Heart left ventricle (tissue), 13 donors: Measurements from ENCODE around the gene PARN.
"Not testable (repeated sequence)": the region's sequence is repeated elsewhere in the genome, so short reads cannot be mapped to it uniquely, and the experiment has no call there.

Source experiments
- POLR2A ChIP-seq, 2 donors: fragments of 450-650 bp; IDR thresholded peaks; one replicate each; pipeline ENCODE4 v1.6.1; 2017; ENCODE audit warnings: antibody characterized with exemption in 2 of 2, mild to moderate bottlenecking in 2 of 2, moderate library complexity in 2 of 2
- TF ChIP-seq, protein P1 (sequence below), 12 donors: fragments of 200-600 bp; sonication (generic) in 4 of 12; IDR thresholded peaks; one replicate each; pipeline versions ENCODE4 v1.5.0 to v1.8.0; 2018 to 2022; ENCODE audit warnings: antibody characterized with exemption in 12 of 12, mild to moderate bottlenecking in 5 of 12
- donor health status: ischemic (EF 13 %, LVEDD 7.1; RV severe dilation, severe dysfunction).
- donor health status: DM: no; HTN: yes; CAD: no.
- donor health status: DM: no; HTN: no; CAD: no.
- donor health status: ischemic (EF 25% LVEDD 6.9; RV normal size, moderate dysfunction).
- donor health status: ischemic (EF 25% LVEDD 5.7; RV mildly dilated, moderate dysfunction).
- donor health status: ischemic (EF 35%, LVEDD 5.7; RV mildly dilated, moderate dysfunction).
- donor health status: nonischemic (EF 11% LVEDD 7.7; RV severe dilation, severe dysfunction).
- donor health status: DM: yes; HTN: yes; CAD: no.
- donor health status: PGD.
- donor health status: ischemic (EF 29% LVEDD 5.4; RV normal size, mild dysfunction).
- donor health status: nonischemic (EF 23%, LVEDD 6.1; RV moderate dilation, normal function).

DNA sequence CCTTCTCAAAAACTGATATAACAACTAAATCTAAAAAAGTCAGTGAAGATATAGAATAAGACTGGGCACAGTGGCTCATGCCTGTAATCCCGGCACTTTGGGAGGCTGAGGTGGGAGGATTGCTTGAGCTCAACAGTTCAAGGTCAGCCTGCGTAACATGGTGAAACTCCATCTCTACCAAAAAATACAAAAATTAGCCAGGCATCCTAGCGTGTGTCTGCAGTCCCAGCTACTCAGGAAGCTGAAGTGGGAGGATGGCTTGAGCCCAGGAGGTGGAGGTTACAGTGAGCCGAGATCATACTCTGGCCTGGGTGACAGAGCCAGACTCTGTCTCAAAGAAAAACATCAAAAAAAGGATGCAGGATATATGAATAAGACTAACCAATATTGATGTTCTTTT lies 85.2 kb downstream of the PARN start:
- TF ChIP-seq, protein P1, sequence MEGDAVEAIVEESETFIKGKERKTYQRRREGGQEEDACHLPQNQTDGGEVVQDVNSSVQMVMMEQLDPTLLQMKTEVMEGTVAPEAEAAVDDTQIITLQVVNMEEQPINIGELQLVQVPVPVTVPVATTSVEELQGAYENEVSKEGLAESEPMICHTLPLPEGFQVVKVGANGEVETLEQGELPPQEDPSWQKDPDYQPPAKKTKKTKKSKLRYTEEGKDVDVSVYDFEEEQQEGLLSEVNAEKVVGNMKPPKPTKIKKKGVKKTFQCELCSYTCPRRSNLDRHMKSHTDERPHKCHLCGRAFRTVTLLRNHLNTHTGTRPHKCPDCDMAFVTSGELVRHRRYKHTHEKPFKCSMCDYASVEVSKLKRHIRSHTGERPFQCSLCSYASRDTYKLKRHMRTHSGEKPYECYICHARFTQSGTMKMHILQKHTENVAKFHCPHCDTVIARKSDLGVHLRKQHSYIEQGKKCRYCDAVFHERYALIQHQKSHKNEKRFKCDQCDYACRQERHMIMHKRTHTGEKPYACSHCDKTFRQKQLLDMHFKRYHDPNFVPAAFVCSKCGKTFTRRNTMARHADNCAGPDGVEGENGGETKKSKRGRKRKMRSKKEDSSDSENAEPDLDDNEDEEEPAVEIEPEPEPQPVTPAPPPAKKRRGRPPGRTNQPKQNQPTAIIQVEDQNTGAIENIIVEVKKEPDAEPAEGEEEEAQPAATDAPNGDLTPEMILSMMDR (IDR thresholded peaks at IDR 0.05): not testable (repeated sequence)
- not testable (repeated sequence) for TF ChIP-seq POLR2A (IDR thresholded peaks at IDR 0.05)
